ENCODE measurements around the gene RAPGEF6.
"Not testable (repeated sequence)": the region's sequence is repeated elsewhere in the genome, so short reads cannot be mapped to it uniquely, and the experiment has no call there.

RAPGEF6 gene

DNA sequence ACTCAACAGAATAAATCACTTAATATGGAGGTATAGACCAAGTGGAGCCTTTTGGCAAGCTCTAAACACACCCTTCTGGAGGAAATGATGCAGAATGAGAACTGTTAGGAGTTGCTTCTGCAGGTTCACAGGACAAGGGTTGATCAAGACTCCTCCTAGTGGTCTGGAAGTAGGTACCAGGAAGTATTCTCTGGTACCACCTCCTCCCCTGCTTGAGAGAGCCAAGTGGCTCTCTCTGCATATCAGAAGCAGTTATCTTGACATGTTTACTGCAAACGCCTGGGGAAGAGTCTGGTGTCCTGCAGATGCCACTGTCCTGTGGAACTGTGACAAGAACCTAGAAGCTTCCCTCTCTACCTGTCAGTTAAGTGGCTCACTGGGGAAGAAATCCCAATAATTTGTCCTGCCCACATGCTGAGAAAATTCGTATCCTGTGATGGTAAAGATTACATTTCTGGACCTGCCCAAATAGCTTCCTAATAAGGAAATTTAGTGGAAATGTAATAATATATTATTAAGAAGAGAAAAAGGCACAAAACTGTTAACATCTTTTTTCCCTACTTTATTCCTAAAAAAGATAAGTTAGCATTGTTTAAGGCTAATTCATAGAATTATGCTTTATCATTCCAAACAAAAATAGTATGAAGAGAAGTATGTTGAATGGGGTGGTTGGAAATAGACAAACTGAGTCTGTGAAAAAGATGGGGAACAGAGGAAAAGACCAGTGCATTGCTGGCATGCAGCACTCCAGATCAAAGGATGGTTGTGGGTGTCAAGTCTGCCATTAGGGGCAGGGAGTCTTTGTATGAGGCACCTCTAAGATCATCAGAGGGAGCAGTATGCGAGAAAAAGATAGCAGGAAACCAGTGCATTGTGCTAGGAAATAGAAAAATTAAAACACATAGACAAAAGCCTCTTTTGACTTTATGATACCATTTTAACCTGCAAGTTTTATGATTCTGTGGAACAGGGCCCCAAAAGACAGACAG, 252.3 kb downstream of the RAPGEF6 start:
- peak; percentile 14 for DNase-seq

DNA sequence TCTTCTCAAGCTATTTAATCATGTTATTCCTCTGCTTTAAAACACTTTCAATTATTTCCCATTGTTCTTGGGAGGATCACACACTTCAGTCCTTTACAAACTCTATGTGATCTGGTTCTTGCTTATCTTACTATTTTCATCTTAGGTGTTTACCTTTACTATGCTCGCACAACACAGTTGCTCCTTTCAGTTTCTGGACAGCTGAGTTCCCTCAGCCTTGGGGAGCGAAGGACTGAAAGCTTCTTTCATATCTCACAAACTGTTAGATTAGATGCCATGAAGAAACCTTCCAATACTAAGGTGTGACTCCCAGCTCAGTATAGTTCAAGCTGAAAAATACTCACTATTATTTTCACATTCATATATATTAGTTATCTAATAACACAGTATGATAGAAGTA, 253.3 kb downstream of the RAPGEF6 start:
- DNase-seq = no peak

DNA sequence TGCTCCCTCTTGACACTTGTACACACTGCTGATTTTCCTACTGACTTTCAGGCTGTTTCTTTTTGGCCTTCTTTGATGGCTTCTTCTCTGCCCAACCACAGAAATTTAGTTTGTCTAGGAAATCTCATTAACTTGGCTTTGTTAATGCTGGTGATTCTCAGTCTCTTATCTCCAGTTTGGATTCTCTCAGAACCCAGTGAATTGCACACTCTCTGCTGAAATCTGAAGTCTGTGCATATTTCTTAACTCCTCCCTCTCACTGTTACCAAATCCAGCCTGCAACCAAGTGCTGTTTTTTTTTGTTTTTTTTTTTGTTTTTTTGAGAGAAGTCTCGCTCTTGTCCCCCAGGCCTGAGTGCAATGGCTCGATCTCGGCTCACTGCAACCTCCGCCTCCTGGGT, 254.0 kb downstream of the RAPGEF6 start:
- no peak for DNase-seq

DNA sequence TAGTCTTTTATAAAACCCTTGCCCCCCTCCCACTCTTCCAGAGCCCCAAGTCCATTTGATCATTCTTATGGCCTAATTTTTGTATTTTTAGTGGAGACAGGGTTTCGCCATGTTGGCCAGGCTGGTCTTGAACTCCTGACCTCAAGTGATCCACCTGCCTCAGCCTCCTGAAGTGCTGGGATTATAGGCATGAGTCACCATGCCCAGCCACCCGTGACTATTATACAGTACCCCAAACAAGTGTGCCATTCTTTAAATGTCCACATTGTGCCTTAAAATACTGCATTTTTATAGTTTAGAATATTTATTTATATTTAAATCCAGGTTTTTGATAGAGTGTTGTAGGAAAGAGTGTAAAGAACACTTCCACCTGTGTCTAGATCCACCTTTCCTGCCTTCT, 254.8 kb downstream of the RAPGEF6 start:
- DNase-seq = not testable (repeated sequence)

DNA sequence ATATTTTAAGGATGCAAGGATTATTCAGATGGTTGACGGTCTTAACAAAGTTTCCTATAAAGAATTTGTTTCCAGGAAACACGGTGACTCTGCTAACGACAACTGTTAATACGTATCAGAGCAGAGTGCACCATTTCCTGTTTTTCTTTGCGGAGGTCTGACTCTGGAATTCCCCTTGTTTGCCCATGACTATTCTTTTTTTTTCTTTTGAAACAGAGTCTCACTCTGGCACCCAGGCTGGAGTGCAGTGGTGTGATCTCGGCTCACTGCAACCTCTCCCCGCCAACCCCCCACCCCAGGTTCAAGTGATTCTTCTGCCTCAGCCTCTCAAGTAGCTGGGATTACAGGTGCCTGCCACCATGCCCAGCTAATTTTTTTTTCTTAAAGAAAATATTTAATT, 255.3 kb downstream of the RAPGEF6 start:
- no peak for DNase-seq

DNA sequence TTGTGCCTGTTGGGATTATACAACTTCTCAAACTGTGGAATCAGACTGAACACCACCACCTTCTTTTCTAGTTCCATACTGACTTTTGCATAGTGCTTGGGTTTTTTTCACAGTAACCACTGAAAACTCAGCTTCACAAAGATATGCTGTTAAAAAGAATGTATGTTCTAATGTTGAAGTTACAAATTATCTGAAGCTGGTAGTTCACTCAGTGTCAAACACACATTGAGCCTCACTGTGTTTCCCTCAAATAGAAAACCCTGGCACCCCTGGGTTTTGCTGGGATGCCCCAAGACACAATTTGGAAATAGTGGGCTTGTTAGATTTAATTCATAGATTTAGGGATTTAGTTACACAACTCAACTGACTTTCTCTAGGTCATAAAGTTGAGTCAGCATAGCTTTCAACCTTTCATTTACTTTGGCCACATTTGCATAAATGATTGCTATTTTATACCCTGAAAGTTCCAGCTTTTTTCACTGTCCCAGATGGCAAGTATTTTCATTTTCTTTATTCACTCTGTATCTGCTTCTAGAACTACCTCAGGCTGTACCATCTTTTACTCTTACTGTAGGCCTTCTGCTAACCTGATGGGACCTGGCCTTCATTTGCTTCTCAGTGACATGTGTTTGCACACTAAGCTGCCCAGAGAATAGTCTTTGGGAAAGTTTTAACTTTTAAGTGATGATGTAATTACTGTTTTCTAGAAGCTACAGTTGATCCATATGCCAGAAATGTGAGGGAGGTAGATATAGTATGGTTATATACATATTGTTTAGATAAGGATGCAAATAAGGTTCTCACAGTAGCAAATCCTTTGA, 256.1 kb downstream of the RAPGEF6 start:
- DNase-seq = no peak

DNA sequence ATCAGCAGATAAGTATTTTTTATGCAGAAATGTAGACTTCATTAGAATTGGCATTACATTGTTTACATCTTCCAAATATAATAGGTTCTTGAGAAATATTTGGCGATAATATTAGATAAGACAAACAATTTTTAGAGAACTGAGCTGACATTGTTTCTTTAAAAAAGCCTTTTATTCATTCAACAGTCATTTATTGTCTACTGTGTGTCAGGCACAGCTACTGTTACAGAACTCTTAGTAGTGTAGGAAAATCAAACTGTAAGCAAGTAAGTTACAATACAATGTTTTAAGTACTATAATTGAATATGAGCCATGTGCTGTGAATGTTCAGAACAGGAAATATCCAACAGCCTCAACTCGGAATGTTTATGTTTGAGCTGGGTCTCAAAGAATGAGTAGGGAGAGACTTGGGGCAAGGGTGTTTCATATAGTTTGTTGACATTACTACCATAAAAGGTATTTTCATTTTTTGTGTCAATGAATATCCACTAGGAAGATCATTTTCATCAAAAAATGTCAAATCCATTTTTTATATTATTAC, 257.2 kb downstream of the RAPGEF6 start:
- no peak for DNase-seq

DNA sequence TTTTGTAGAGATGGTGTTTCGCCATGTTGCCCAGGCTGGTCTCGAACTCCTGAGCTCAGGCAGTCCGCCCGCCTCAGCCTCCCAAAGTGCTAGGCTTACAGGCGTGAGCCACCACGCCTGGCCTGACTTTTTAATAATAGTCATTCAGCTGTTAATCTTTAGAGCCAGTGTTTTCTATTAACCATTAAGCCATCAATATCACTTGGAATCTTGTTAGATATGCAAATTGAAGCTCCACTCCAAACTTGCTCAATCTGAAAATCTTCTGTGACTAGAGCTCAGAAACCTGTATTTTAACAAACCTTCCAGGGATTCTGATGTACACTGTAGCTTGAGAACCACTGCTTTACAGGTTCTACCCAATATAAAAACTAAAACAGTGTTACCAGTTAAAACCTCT, 257.7 kb downstream of the RAPGEF6 start:
- no peak for DNase-seq

DNA sequence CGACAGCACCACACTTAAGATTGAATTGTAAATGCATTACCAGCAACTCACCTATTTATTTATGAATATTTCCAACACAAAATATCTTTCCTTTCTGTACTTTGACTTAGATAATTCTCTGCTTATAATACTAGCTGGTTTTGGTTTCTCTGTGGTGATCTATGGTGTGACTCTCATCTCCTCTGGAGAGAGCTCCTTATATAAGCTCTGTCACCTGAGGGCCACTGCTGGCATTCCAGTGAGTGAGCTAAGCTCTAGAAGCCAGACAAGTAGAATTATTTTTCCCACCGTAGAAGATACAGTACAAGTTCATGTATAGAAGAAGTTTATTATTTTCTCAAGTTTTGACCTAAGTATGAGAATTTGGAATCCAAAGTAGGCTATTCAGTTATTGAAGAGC, 259.7 kb downstream of the RAPGEF6 start:
- no peak for DNase-seq
